Urothelium cell line (cell line): ENCODE results near the gene PDE4D.
"Not testable (repeated sequence)": the region's sequence is repeated elsewhere in the genome, so short reads cannot be mapped to it uniquely, and the experiment has no call there.

Source experiments
- DNase-seq: peaks from one replicate; pipeline ENCODE4 v3.0.0; 2011; ENCODE audit warnings: low spot score, mixed read lengths
- FAIRE-seq: peaks from 2 replicates; lab custom pipeline; 2011; peaks lifted over from hg19 to GRCh38; lab: Jason Lieb, UNC

PDE4D gene

DNA sequence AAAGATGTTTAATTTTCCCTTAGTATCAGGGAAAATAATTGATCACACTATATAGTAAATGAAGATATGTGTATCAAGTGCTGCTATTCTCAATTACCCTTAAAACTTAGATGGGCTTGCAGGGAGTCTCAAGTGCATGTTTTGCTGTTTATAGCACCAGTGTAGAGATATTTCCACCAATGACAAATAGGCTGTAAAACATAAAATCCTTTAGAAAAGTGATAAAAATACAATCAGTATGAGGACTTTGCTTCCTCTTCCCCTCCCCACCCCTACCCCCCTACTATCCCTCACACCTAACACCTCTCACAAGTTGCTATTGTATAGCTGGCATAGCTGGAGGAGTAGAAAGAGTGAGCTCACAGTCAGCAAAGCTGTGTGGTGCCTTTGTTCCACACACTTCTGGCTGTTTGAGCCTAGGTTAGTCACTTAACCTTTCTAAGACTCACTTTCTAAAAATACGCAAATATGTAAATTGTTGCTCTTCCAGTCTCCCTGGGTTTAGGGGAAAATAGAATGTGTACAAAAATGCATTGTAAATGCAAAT, 93.1 kb downstream of the PDE4D start:
- FAIRE-seq (no peak), DNase-seq (no peak)

- FAIRE-seq (no peak), DNase-seq (peak; percentile 27)
These were observed 93.7 kb downstream of the PDE4D start for GRCh38 chr5:59799668-59800346.

- DNase-seq = no peak
- no peak for FAIRE-seq
These were observed 94.5 kb downstream of the PDE4D start for GRCh38 chr5:59798862-59799667.

DNA sequence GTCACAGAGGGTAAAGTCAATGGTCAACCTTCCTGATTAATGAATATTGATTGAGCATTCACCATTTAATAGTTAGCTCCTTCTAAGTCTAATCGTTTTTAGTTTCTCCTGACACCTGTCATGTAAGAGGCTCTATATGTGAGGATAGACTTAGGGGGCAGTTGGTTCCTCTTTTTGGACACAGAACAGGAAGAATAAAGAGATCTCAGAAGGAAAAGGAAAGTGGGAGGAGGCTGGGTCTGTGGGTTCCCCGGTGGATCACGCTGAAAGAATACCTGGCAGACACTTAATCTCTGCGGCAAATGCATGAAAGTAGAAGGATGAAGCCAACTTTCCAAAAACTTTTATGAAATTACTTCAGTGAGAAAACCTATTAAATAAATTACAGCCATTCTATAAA, 98.4 kb downstream of the PDE4D start:
- FAIRE-seq (no peak), DNase-seq (no peak)

DNA sequence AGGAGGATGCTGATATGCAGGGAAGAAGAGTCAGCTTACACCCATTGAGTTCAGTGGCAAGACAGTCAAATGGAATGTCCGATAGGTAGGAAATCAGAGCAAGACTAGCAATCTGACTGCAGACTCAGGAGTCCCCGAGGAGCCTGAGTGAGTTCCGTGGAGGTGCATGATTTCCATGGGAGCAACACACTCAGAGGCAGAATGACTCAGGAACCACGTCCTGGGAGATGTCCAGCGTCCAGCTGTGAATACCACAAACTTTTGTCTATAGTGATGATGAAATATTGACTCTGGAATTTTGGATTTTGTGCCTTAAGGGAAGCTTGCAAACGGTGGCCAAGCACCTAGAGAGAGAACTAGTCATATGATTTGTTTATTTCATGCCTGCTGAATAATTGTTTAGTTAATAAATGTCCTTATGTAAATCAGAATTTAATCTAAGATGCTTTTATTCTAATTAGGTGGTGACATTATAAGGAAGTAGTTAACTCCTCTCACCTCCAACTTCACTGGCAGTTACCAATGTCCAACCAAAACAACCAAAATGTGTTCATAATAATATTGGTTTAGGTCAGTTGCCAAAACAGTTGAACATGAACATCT, 100.4 kb downstream of the PDE4D start:
- FAIRE-seq = no peak
- peak; percentile 71 for DNase-seq

DNA sequence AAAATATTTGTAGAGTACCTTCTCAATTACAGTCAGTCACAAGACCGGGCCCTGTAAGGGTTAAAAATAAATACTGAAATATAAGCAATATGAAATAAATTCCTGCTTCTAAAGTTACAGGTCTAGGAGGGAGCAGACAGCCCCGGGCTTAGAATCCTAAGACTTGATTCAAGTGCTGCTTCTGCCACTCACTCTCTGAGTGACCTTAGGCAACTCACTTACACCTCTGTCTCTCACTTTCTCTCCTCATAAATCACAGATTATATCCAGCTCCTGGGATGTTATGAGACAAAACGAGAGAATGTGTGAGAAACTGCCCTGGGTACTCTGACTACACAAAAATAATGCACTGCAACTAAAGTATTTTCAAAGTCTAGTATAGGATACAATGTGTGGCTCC, 101.9 kb downstream of the PDE4D start:
- FAIRE-seq (no peak), DNase-seq (no peak)

GRCh38 chr5:59790776-59791475, 102.6 kb downstream of the PDE4D start:
- FAIRE-seq = no peak
- no peak for DNase-seq

GRCh38 chr5:59790376-59790775, 103.2 kb downstream of the PDE4D start:
- no peak for FAIRE-seq
- DNase-seq = no peak

DNA sequence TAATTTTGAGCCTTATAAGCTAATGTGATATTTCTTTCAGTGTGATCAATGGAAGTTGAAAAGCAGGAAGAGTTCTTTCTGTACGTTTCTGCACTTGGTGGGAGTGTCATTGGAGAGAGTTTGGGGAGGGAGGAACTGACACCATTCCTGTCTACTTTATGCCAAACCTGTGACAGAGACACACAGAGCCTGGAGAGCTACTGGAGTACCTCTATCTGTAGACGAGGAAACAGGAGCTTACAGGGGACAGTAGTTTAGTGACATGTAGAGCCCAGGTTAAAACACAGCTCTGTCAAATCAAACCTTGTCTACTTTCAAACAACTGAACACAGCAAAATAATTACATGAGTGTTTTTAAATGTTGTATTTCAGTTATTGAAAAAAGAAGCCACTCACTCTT, 103.6 kb downstream of the PDE4D start:
- DNase-seq (no peak), FAIRE-seq (no peak)

DNA sequence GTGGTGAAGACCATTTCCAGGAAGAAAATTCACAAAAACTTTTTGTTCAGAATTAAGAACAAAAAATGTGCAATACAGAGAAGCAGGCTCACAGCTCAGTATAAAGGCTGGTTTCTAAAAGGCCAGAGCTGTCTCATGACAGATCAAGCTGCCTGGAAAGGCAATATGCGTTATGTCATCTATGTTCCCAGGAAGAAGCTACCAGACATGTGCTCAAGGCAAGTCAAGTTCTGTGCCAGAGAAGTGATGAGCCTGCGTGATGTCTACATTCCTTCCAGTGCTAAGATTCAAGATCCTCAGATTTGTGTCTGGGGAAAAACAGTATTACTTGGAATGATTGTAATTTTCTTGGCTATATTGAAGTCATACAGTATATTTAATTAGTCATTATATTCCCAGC, 104.3 kb downstream of the PDE4D start:
- no peak for DNase-seq
- FAIRE-seq = no peak

- DNase-seq (no peak), FAIRE-seq (no peak)
These were observed 107.2 kb downstream of the PDE4D start for GRCh38 chr5:59786334-59786805.

GRCh38 chr5:59785676-59786333, 107.7 kb downstream of the PDE4D start:
- no peak for FAIRE-seq
- DNase-seq = no peak

GRCh38 chr5:59784708-59785107, 108.8 kb downstream of the PDE4D start:
- not testable (repeated sequence) for DNase-seq, FAIRE-seq

DNA sequence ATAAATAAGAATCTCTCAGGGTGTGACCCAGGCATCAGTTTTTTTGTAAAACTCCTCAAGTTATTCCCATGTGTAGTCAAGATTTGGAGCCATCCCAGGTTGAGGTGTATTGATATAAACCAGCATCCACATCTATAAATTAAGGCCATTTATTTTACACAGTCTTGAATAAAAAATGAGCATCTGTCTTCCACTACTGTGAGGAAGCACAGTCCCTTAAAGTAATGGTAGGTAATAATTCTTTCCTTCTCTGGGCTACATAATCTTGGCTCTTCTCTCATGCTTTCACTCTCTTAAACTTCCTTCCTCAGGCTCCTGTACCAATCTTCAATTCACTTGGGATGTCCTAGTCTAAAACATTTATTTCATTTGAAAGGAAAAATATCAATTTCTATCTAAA, 110.3 kb downstream of the PDE4D start:
- DNase-seq (no peak), FAIRE-seq (no peak)

GRCh38 chr5:59782856-59783255, 110.7 kb downstream of the PDE4D start:
- DNase-seq (no peak), FAIRE-seq (no peak)

DNA sequence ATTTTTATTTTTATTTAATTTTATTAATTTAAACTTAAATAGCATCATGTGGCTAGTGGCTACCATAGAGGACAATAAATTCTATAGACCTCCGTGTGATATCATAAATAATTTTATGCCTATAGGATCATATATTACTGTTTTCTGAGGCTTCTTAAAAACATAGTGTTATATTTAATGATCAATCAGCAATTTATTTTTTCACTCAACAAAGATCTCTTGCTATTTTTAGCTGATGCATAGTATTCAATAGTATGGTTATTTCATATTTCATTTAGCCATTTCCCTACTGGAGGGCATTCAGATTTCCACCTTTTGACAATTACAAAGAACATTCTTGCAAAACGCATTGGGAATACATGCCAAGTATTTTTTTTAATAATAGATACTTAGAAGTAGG, 114.1 kb downstream of the PDE4D start:
- DNase-seq (no peak), FAIRE-seq (no peak)

GRCh38 chr5:59777028-59777427, 116.5 kb downstream of the PDE4D start:
- DNase-seq = no peak
- no peak for FAIRE-seq

DNA sequence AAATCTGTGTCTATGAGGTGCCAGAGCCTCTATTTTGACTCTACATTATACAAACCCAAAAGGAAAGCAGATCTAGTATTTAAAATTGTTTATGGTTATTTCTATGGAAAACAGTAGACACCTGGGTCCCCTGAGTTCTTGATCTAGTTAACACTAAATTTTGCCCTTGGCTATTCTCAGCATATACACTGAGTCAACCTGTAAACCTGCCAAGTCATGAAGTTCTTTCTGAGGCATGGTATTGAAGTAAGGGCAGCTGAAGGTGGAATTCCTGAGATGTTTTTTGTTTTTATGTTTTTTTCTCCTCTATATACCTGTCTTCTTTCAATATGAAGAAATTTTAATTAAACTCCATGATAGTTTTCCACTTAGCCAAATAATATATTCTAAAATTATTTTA, 120.2 kb downstream of the PDE4D start:
- FAIRE-seq (no peak), DNase-seq (no peak)

GRCh38 chr5:59772757-59773156, 120.8 kb downstream of the PDE4D start:
- FAIRE-seq (no peak), DNase-seq (no peak)

DNA sequence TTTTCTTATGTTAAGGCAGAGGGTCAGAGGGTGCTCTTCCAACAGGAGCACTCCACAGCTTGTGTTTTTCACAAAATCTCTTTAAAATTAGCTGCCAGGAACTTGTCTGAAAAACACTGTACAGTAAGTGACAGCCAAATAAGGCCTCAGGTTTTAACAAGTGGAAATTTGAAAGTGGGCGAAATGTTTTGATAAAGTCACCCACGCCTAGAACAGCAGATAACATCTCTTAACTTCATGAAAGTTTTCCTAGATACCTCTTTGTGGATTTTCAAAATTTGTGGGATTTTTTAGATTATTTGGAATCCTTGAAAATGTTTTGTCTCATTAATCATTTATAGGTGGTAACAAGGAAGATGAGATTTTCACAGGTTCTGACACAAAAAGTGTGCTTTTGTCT, 121.3 kb downstream of the PDE4D start:
- DNase-seq (no peak), FAIRE-seq (no peak)
